Testis (tissue), 2 donors: ENCODE data around the gene MAP3K12.

ENCODE experiments used
- CTCF ChIP-seq, 3 experiments: fragments of 450-650 bp in 2 of 3; fragments of 200-600 bp in 1 of 3; sonication (generic) in 1 of 3; IDR thresholded peaks; one replicate each; pipeline ENCODE4 v1.5.1; 2016 to 2019; ENCODE audit warnings: antibody characterized with exemption in 3 of 3, mild to moderate bottlenecking in 2 of 3, moderate library complexity in 1 of 3
- POLR2A ChIP-seq: fragments of 450-650 bp; IDR thresholded peaks from one replicate; pipeline ENCODE4 v1.6.1; 2017; ENCODE audit warnings: antibody characterized with exemption, mild to moderate bottlenecking, moderate library complexity

- TF ChIP-seq POLR2A: no peak
- TF ChIP-seq CTCF (IDR thresholded peaks at IDR 0.05): no peak
These were observed 8.3 kb upstream of the MAP3K12 start for GRCh38 chr12:53507603-53507885.
